Transverse colon (tissue), 3 donors: ENCODE results near the gene SLC17A7.

Experiments used
- POLR2A ChIP-seq: fragments of 450-650 bp; IDR thresholded peaks from one replicate; pipeline ENCODE4 v1.6.1; 2016; ENCODE audit warnings: antibody characterized with exemption, mild to moderate bottlenecking, moderate library complexity
- TF ChIP-seq, protein P1 (sequence below), 5 experiments: fragments of 200-600 bp in 3 of 5; fragments of 450-650 bp in 2 of 5; sonication (generic) in 3 of 5; IDR thresholded peaks; 1 replicate in 2 of 5; 2 replicates in 3 of 5; pipeline ENCODE4 v1.5.1; 2016 to 2017; ENCODE audit warnings: antibody characterized with exemption in 5 of 5, inconsistent platforms in 3 of 5, mild to moderate bottlenecking in 2 of 5, moderate library complexity in 1 of 5

DNA sequence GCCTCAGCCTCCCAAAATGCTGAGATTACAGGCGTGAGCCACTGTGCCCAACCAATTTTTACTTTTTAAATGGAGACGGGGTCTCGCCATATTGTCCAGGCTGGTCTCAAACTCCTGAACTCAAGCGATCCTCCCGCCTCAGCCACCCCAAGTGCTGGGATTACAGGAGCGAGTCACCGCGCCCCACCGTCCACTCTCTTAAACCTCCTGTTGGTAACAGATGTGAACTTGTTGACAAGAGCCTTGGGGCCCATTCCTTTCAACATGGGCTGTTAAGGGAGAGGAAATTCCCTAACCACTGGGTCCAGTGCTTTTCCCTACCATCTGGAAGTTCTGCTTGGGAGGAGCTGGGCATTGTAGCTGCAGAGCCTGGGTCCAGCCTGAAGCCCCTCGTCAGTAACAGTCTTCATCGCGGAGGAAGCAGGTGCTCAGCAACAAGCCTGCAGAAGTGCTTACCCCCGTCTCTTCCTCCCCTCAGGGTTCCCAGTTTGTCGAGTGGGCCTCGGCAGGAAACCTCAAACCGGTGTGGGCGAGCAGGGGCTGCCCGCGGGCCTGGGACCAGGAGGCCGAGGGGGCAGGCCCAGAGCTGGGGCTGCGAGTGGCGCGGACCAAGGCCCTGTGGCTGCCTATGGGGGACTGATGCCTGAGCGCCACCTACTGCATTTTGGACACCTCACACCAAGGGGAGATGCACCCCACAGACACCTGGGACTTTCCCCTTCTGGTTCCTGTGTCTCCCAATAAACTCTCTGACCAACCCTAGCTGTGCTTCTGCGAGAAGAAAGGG, 28.7 kb upstream of the SLC17A7 start:
- TF ChIP-seq, protein P1, sequence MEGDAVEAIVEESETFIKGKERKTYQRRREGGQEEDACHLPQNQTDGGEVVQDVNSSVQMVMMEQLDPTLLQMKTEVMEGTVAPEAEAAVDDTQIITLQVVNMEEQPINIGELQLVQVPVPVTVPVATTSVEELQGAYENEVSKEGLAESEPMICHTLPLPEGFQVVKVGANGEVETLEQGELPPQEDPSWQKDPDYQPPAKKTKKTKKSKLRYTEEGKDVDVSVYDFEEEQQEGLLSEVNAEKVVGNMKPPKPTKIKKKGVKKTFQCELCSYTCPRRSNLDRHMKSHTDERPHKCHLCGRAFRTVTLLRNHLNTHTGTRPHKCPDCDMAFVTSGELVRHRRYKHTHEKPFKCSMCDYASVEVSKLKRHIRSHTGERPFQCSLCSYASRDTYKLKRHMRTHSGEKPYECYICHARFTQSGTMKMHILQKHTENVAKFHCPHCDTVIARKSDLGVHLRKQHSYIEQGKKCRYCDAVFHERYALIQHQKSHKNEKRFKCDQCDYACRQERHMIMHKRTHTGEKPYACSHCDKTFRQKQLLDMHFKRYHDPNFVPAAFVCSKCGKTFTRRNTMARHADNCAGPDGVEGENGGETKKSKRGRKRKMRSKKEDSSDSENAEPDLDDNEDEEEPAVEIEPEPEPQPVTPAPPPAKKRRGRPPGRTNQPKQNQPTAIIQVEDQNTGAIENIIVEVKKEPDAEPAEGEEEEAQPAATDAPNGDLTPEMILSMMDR (IDR thresholded peaks at IDR 0.05), result peak in 2 of 5 experiments; percentile 14 to 35
- TF ChIP-seq POLR2A, result no peak
